ENCODE measurements around the gene TBC1D22A. TPM values are rescaled to one million over a fixed set of nuclear protein-coding genes. Genes with fewer than 3 reads are reported as not detected.
A peak's percentile ranks its signal among the peaks of the same experiment; 100 is the strongest.

TBC1D22A gene
- total and polyA plus RNA-seq, 2 experiments from 2014 or later, result 15.3 to 19.8 TPM

DNA sequence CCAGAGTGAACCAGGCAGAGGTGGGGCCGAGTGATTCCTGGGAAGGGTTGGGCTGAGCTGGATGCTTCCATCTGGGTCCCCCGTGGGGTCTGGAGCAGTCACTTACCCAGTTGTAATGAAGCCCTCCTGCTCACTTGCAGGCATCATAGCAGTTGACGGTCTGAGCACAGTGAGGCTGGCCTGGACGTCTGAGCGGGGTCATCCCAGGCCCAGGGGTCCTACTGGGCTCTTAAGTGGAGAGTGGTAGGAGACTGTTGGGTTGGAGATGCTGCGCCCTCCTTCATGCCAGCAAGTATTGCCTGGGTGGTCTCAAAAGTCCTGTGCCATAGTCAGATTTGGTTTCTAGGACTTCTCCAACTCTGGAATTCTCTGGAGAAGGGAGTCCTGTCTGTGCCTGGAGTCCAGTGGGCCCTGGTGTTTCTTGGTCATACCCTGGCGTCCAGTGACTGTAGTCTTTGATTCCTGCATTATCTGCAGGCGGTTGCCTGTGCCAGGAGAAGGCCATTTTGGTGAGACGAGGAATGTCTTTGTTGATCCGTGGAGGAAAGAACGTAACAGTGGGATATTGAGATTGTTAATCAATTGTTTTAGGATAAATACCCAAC lies 82.3 kb downstream of the TBC1D22A start:
- Histone ChIP-seq H3K27ac (no peak overlapping the region), H3K9me3 (ENCODE audit: low read depth) (no peaks in the 10 kb centered on the region), H3K79me2 (peaks cover 5% of the 10 kb centered on the region), H3K4me1 (ENCODE audit: insufficient read depth) (peaks cover 4% of the 10 kb centered on the region), H3K36me3 (replicated peaks; ENCODE audit: insufficient read depth, low read depth) (no peaks in the 10 kb centered on the region), H2AFZ (no peak overlapping the region), H3K27me3 (no peaks in the 10 kb centered on the region), H4K20me1 (ENCODE audit: insufficient read depth, poor library complexity, severe bottlenecking) (no peaks in the 10 kb centered on the region), H3K4me2 (no peak overlapping the region), H3K9me2 (replicated peaks; ENCODE audit: insufficient read depth) (no peaks in the 10 kb centered on the region), H3K4me3 (no peak overlapping the region)
- DNase-seq (ENCODE audit: low spot score), result no peak
- TF ChIP-seq, protein P1, sequence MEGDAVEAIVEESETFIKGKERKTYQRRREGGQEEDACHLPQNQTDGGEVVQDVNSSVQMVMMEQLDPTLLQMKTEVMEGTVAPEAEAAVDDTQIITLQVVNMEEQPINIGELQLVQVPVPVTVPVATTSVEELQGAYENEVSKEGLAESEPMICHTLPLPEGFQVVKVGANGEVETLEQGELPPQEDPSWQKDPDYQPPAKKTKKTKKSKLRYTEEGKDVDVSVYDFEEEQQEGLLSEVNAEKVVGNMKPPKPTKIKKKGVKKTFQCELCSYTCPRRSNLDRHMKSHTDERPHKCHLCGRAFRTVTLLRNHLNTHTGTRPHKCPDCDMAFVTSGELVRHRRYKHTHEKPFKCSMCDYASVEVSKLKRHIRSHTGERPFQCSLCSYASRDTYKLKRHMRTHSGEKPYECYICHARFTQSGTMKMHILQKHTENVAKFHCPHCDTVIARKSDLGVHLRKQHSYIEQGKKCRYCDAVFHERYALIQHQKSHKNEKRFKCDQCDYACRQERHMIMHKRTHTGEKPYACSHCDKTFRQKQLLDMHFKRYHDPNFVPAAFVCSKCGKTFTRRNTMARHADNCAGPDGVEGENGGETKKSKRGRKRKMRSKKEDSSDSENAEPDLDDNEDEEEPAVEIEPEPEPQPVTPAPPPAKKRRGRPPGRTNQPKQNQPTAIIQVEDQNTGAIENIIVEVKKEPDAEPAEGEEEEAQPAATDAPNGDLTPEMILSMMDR (IDR thresholded peaks at IDR 0.05; ENCODE audit: poor library complexity), result no peak
- no peak for TF ChIP-seq EZH2phosphoT487 (IDR thresholded peaks at IDR 0.05; ENCODE audit: low read depth, severe bottlenecking, unreplicated experiment)
- no peak for TF ChIP-seq EZH2 (IDR thresholded peaks at IDR 0.05; ENCODE audit: borderline replicate concordance)
- WGBS (ENCODE audit: low lambda C conversion rate, missing lambda C conversion rate), result 90% methylated on average over 11 of the region's 11 CpGs

DNA sequence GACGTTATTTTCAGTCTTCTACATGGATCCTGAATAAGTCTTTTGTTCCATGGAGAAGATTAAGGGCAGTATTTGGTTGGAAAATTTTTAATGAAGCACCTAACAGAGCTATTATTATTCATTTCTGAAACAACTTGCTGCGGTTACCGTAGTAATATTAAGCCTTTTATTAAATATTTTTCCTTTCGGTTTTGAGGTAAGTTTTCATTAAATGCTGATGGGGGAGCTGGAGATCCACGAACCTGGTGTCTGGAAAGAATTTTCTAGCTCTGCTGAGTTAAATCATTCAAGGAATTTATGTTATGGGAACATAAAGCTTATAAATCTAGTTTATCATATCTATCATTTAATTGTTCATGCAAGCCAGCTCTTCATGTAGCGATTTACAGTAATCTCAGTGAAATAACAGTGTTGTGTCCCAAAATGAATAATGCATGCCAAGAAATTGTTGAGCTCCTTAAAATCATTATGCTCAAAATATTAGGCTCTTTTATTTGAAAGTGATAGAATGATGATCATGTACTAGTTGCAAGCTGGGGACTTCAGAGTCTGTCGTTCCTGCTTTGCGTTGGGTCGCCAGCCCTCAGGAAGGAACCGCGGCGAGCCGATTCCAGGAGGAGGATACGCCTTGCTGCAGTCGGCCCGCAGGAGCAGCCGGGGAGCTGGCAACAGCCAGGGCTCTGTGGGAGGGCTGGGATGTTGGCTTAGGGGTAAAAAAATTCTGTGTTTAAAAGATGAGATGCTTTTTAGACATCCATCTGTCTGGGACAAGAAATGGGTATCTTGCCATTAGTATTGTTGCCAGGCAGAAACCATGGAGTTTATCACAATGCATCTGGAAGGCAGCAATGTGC lies 83.1 kb downstream of the TBC1D22A start:
- Histone ChIP-seq H3K4me1 (ENCODE audit: insufficient read depth) (peaks cover 4% of the 10 kb centered on the region), H3K27ac (no peak overlapping the region), H3K9me3 (ENCODE audit: low read depth) (no peaks in the 10 kb centered on the region), H3K36me3 (replicated peaks; ENCODE audit: insufficient read depth, low read depth) (no peaks in the 10 kb centered on the region), H3K27me3 (no peaks in the 10 kb centered on the region), H4K20me1 (ENCODE audit: insufficient read depth, poor library complexity, severe bottlenecking) (no peaks in the 10 kb centered on the region), H3K9me2 (replicated peaks; ENCODE audit: insufficient read depth) (no peaks in the 10 kb centered on the region), H3K79me2 (peaks cover 7% of the 10 kb centered on the region), H3K4me3 (no peak overlapping the region), H3K4me2 (no peak overlapping the region), H2AFZ (no peak overlapping the region)
- 76% methylated on average over 17 of the region's 17 CpGs for WGBS (ENCODE audit: low lambda C conversion rate, missing lambda C conversion rate)
- no peak for DNase-seq (ENCODE audit: low spot score)
- TF ChIP-seq EZH2phosphoT487 (IDR thresholded peaks at IDR 0.05; ENCODE audit: low read depth, severe bottlenecking, unreplicated experiment), result no peak
- TF ChIP-seq, protein P1 (IDR thresholded peaks at IDR 0.05; ENCODE audit: poor library complexity), result peak; percentile 65

DNA sequence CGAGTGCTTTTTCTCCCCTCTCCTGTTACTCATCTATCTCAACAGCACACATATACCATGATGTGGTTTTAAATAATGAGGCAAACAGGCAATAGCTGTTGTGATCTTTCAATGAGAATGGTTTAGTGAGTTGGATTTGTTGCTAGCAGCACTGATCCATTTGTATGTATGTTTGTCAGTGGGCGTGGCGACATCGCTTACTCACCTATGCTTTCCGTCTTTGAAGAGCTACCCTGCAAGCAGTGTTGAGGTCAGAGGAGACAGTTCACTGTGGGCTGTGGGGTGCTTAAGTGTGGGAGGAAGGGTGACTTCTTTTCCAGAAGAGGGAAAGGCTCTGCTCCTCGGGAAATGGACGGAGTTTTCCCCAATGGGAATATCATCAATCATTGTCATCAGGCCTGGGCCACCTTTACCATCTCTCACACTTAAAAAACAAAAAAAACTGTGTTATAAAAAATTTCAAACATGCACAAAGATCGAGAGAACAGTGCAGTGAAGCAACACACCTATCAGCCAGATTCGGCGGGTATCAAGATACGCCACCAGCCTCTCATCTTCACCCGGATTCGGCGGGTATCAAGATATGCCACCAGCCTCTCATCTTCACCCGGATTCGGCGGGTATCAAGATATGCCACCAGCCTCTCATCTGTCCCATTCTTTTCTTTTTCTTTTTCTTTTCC lies 83.8 kb downstream of the TBC1D22A start:
- Histone ChIP-seq H3K36me3 (replicated peaks; ENCODE audit: insufficient read depth, low read depth) (no peaks in the 10 kb centered on the region), H4K20me1 (ENCODE audit: insufficient read depth, poor library complexity, severe bottlenecking) (no peaks in the 10 kb centered on the region), H3K4me3 (no peak overlapping the region), H3K9me2 (replicated peaks; ENCODE audit: insufficient read depth) (no peaks in the 10 kb centered on the region), H3K79me2 (peaks cover 7% of the 10 kb centered on the region), H3K27me3 (no peaks in the 10 kb centered on the region), H3K4me1 (ENCODE audit: insufficient read depth) (peaks cover 4% of the 10 kb centered on the region), H2AFZ (no peak overlapping the region), H3K27ac (no peak overlapping the region), H3K4me2 (no peak overlapping the region), H3K9me3 (ENCODE audit: low read depth) (no peaks in the 10 kb centered on the region)
- no peak for DNase-seq (ENCODE audit: low spot score)
- 91% methylated on average over 17 of the region's 17 CpGs for WGBS (ENCODE audit: low lambda C conversion rate, missing lambda C conversion rate)
- TF ChIP-seq EZH2phosphoT487 (IDR thresholded peaks at IDR 0.05; ENCODE audit: low read depth, severe bottlenecking, unreplicated experiment) (no peak), EZH2 (IDR thresholded peaks at IDR 0.05; ENCODE audit: borderline replicate concordance) (no peak)
- TF ChIP-seq, protein P1 (IDR thresholded peaks at IDR 0.05; ENCODE audit: poor library complexity), result no peak
